HG03521 (cell line): ENCODE measurements around the gene ATIC.
"Not testable (repeated sequence)": the region's sequence is repeated elsewhere in the genome, so short reads cannot be mapped to it uniquely, and the experiment has no call there.

ENCODE experiments used
- ATAC-seq: cut with Tn5 transposase; IDR thresholded peaks from one replicate; pipeline ENCODE4 v1.9.1; 2021; ENCODE audit warnings: mild to moderate bottlenecking, moderate library complexity; ENCODE audit not compliant: unreplicated experiment

Gene ATIC

GRCh38 chr2:215360059-215360458, 48.2 kb downstream of the ATIC start:
- ATAC-seq = not testable (repeated sequence)

- no peak for ATAC-seq
These were observed 48.7 kb downstream of the ATIC start for GRCh38 chr2:215360596-215360995.

GRCh38 chr2:215361211-215361875, 49.5 kb downstream of the ATIC start:
- no peak for ATAC-seq

GRCh38 chr2:215361876-215362561, 50.2 kb downstream of the ATIC start:
- no peak for ATAC-seq

- no peak for ATAC-seq
These were observed 50.7 kb downstream of the ATIC start for GRCh38 chr2:215362562-215362904.

- ATAC-seq = no peak
These were observed 51.2 kb downstream of the ATIC start for GRCh38 chr2:215363039-215363438.

GRCh38 chr2:215363461-215364156, 51.8 kb downstream of the ATIC start:
- no peak for ATAC-seq

DNA sequence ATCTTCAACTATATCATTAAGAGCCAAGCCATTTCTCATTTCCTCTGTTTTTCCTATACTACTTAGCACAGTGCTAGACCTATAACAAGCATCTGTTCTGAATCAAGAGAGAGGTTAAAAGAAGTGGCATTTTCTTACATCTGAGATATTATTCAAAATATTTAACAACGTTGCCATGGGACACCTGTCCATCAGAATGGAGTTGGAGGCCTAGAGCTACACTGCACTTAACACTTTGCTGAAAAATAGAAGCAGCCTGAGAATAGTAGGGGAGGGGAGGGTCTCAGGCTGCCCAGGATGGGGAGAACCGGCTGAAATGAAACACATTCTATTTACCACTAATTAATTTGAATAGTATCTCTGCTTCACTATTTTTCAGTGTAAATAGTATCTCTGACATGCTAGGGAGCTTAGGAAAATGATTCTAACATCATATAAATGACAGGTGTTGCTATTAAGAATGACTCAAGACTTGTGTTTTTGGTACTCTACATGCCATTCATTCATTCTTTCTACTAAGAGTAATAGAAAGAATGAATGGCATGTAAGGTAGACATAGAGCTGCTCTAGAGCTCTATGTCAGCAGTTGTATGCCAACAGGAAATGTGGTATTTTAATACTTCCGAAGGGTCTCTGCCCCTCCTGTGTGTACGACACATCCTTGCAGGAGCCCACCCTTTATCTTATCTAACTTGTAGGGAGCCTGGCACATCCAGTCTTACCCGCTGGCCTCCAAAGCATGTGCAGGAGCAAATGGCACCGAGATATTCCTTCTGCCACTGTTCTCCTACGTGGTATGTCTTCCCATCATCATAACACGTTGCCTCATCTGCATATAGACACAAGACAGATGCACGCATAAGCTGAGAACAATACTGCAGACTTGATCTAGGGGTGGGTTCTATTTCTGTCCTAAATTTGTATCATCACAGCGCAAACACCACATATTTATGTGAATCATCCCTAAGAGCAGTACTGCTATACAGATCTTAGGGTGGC, 52.6 kb downstream of the ATIC start:
- ATAC-seq = no peak

- ATAC-seq = no peak
These were observed 53.4 kb downstream of the ATIC start for GRCh38 chr2:215365184-215365658.

- no peak for ATAC-seq
These were observed 54.7 kb downstream of the ATIC start for GRCh38 chr2:215366440-215367032.

GRCh38 chr2:215367662-215368492, 56.0 kb downstream of the ATIC start:
- ATAC-seq = no peak

- ATAC-seq = no peak
These were observed 56.6 kb downstream of the ATIC start for GRCh38 chr2:215368493-215368809.

DNA sequence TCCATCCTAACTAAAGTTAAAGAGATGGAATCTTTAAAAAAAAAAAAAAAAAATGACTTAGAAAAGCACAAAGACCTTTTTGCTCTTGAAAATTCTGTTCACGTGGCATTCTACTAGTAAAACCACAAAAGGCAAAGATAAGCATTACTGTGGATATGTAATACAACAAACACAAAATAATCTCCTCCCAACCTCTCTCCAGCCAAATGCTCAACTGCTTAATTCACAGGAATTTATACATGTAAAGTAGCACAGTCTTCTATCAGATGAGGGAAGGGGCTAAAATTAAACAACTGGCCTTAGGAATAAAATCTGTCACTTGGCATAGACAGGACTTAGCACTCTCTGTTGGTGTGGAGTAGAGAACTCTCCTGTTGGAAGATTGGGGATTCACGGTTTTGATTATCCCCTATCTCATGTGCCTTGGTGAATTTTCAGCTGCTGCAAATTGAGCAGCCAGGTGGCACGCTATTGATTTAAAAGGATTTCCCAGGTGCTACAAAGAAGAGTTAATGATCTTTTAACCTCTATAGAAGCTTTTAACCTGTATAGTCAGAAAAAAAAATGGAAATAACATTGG, 57.4 kb downstream of the ATIC start:
- ATAC-seq = no peak

- no peak for ATAC-seq
These were observed 58.5 kb downstream of the ATIC start for GRCh38 chr2:215370112-215370965.

GRCh38 chr2:215371915-215372897, 60.3 kb downstream of the ATIC start:
- ATAC-seq = no peak

DNA sequence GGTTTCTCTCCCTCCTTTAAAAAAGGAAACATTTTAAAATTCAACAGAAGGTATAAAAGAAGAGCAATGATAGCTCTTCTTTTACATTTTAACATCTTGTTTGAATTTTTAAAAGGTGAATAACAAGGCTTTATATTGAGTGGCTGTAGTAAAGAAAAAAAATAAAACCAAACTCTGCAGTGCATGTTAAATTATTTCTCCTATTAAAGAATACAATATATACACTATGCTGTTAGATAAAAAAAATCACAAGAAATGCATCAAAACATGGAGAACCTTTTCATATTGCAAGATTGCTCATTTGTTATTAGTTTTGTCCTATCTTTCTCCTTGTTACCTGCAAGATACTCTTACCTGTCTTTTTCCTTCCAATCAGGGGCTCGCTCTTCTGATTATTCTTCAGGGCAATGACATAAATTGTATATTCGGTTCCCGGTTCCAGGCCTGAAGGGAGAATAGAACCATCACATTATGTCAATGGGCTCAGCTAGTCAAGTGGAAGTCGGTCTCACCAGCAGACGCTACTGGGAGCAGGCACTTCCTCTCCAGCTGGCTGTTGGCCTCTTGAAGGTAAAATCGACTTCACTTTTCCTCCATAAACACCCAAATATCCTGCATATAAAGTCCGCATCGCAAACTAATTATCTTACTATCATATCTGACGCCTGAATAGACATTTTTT, 61.2 kb downstream of the ATIC start:
- no peak for ATAC-seq

DNA sequence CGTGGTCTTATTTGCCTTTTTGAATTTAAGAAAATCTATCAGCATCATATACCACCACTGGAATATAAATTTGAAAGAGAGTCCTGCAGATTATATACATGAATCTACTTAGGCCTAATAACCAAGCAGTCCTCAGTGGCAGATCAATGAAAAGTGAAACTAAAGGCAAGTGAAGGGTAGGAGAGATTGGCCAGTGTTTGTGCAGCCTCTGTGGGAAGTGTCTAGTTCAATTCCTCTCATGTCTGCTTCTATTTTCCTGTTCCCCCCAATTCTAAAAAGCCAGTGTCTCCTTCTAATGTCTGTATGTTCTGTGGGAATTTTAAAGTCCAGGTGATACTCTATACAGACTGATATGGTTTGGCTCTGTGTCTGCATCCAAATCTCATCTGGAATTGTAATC, 62.1 kb downstream of the ATIC start:
- no peak for ATAC-seq
